Measurements from ENCODE around the gene SEZ6L. TPM values are rescaled to one million over a fixed set of nuclear protein-coding genes. Genes with fewer than 3 reads are reported as not detected.

Gene SEZ6L
- total RNA-seq, 4 donors from 2014 or later, result under 0.01 TPM; not detected in 3

- H3K4me3 ChIP-seq, result no peak overlapping the region
- peaks cover 0 to 66% (median 0%) of the 10 kb centered on the region in 4 donors for H3K27me3 ChIP-seq
- intact Hi-C loops (cut with DNase I), result no loop called here
- no peak for TF ChIP-seq CTCF (IDR thresholded peaks at IDR 0.05)
- no peak for TF ChIP-seq POLR2A (IDR thresholded peaks at IDR 0.05)
- no peaks in the 10 kb centered on the region for H3K36me3 ChIP-seq
- WGBS, 2 donors, result 57 to 75% methylated on average over 2 to 9 of the region's 9 CpGs
- H3K4me1 ChIP-seq, result peaks cover 0 to 11% (median 0%) of the 10 kb centered on the region in 3 donors
- no peaks in the 10 kb centered on the region for H3K9me3 ChIP-seq
- no peak overlapping the region for H3K27ac ChIP-seq
- DNase-seq, result no peak
These were observed 188.6 kb downstream of the SEZ6L start for GRCh38 chr22:26357813-26358212.

GRCh38 chr22:26359156-26359555, 189.9 kb downstream of the SEZ6L start:
- Histone ChIP-seq H3K27ac (no peak overlapping the region), H3K4me1 (peaks cover 0 to 11% (median 0%) of the 10 kb centered on the region in 3 donors), H3K36me3 (no peaks in the 10 kb centered on the region), H3K4me3 (no peak overlapping the region), H3K9me3 (no peaks in the 10 kb centered on the region), H3K27me3 (peaks cover 0 to 73% (median 0%) of the 10 kb centered on the region in 4 donors)
- WGBS, 2 donors, result 78 to 80% methylated on average over 2 to 4 of the region's 4 CpGs
- DNase-seq, result no peak
- intact Hi-C loops (cut with DNase I), result no loop called here
- TF ChIP-seq CTCF (IDR thresholded peaks at IDR 0.05), result no peak
- TF ChIP-seq POLR2A (IDR thresholded peaks at IDR 0.05), result no peak

GRCh38 chr22:26360169-26360885, 191.1 kb downstream of the SEZ6L start:
- no peak for DNase-seq
- no peak for TF ChIP-seq POLR2A (IDR thresholded peaks at IDR 0.05)
- peak; percentile 70 to 97 (median 84) for TF ChIP-seq CTCF (IDR thresholded peaks at IDR 0.05)
- H3K27me3 ChIP-seq, result peaks cover 0 to 61% (median 0%) of the 10 kb centered on the region in 4 donors
- intact Hi-C loops (cut with DNase I), result no loop called here
- no peaks in the 10 kb centered on the region for H3K36me3 ChIP-seq
- peaks cover 0 to 11% (median 0%) of the 10 kb centered on the region in 3 donors for H3K4me1 ChIP-seq
- no peaks in the 10 kb centered on the region for H3K9me3 ChIP-seq
- no peak overlapping the region for H3K27ac ChIP-seq
- 4 to 6% methylated on average over 11 to 17 of the region's 17 CpGs for WGBS, 2 donors
- peak overlapping the region in 1 of 4 donors; percentile 8 for H3K4me3 ChIP-seq

GRCh38 chr22:26362471-26362870, 193.2 kb downstream of the SEZ6L start:
- no peak for DNase-seq
- intact Hi-C loops (cut with DNase I), result no loop called here
- Histone ChIP-seq H3K36me3 (no peaks in the 10 kb centered on the region), H3K4me3 (no peak overlapping the region), H3K27me3 (peaks cover 0 to 53% (median 0%) of the 10 kb centered on the region in 4 donors), H3K27ac (no peak overlapping the region), H3K4me1 (peaks cover 0 to 11% (median 0%) of the 10 kb centered on the region in 3 donors), H3K9me3 (no peaks in the 10 kb centered on the region)
- 51 to 57% methylated on average over 2 of the region's 3 CpGs for WGBS, 2 donors
- TF ChIP-seq CTCF (IDR thresholded peaks at IDR 0.05), result no peak
- no peak for TF ChIP-seq POLR2A (IDR thresholded peaks at IDR 0.05)
